ENCODE measurements around the gene MYBPHL.
A peak's percentile ranks its signal among the peaks of the same experiment; 100 is the strongest.

The MYBPHL gene

DNA sequence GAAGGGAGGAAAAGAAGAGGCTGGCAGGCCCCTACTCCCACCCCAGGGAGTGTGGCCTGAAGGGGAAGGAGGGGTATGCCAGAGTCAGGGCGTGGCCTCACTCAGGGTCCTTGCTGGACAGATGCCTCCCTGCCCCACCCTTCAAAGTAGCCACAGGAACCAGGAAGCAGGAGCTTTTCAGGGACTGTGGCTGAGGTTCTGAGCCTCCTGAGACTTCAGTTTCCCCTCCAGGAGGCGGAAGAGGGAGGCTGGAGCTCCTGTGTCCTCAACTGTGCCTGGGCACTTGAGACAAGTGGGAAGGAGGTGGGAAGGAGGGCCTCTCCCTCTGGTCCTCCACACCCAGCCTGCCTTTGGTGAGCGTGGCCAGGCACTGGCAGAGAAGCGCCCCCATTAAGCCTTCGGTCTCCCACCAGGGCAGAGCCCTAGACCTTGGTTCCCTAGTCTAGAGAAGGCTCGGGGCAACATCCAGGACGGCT is 52.2 kb downstream of the MYBPHL start:
- Histone ChIP-seq H3K27ac (replicated peaks; ENCODE audit: low read length) (peak overlapping the region; percentile 90), H3K4ac (ENCODE audit: low read length) (peak overlapping the region; percentile 72), H4K91ac (ENCODE audit: low read depth, low read length, poor library complexity) (peak overlapping the region; percentile 95), H3K23ac (ENCODE audit: low read depth, low read length, poor library complexity) (no peak overlapping the region), H3K18ac (ENCODE audit: low read length) (peak overlapping the region; percentile 96), H3K14ac (ENCODE audit: low read length) (peak overlapping the region; percentile 12), H2AFZ (ENCODE audit: low read length) (no peak overlapping the region), H2BK120ac (ENCODE audit: low read depth, low read length) (peak overlapping the region; percentile 89), H3K9ac (ENCODE audit: low read depth, low read length, poor library complexity) (peak overlapping the region; percentile 87), H2BK5ac (ENCODE audit: low read length) (peak overlapping the region; percentile 98), H4K8ac (ENCODE audit: low read depth, low read length) (no peak overlapping the region), H3K27me3 (ENCODE audit: control insufficient read depth in 3 of 3, insufficient read depth in 3 of 3, low read depth in 1 of 3, low read length in 3 of 3) (no peaks in the 10 kb centered on the region), H2AK5ac (ENCODE audit: low read depth, low read length) (peak overlapping the region; percentile 96), H3K4me2 (ENCODE audit: insufficient read depth, low read length, poor library complexity, severe bottlenecking) (peak overlapping the region; percentile 40), H3K9me3 (replicated peaks in 1 of 2; ENCODE audit: control insufficient read depth in 2 of 2, insufficient read depth in 1 of 2, low read depth in 1 of 2, low read length in 2 of 2) (peaks cover 24 to 30% of the 10 kb centered on the region in 2 donors), H3K36me3 (replicated peaks in 1 of 2; ENCODE audit: control insufficient read depth in 2 of 2, insufficient read depth in 2 of 2, low read length in 2 of 2) (peaks cover 31 to 79% of the 10 kb centered on the region in 2 donors), H3K4me1 (ENCODE audit: control insufficient read depth in 2 of 2, insufficient read depth in 1 of 2, low read depth in 1 of 2, low read length in 2 of 2) (peaks cover 61 to 62% of the 10 kb centered on the region in 2 donors), H2BK15ac (ENCODE audit: low read length) (peak overlapping the region; percentile 84), H3K79me1 (ENCODE audit: low read depth, low read length) (peaks cover 39% of the 10 kb centered on the region), H2BK12ac (ENCODE audit: low read length) (peak overlapping the region; percentile 8), H3K4me3 (ENCODE audit: low read length in 2 of 2) (peak overlapping the region in 1 of 2 donors; percentile 35)
- DNase-seq (ENCODE audit: low spot score) = no peak
- no CpG with 5 or more reads among the region's 7 CpGs for WGBS, 2 donors (ENCODE audit: extremely low coverage in 2 of 2, insufficient read length in 2 of 2, insufficient replicate concordance in 1 of 2)

DNA sequence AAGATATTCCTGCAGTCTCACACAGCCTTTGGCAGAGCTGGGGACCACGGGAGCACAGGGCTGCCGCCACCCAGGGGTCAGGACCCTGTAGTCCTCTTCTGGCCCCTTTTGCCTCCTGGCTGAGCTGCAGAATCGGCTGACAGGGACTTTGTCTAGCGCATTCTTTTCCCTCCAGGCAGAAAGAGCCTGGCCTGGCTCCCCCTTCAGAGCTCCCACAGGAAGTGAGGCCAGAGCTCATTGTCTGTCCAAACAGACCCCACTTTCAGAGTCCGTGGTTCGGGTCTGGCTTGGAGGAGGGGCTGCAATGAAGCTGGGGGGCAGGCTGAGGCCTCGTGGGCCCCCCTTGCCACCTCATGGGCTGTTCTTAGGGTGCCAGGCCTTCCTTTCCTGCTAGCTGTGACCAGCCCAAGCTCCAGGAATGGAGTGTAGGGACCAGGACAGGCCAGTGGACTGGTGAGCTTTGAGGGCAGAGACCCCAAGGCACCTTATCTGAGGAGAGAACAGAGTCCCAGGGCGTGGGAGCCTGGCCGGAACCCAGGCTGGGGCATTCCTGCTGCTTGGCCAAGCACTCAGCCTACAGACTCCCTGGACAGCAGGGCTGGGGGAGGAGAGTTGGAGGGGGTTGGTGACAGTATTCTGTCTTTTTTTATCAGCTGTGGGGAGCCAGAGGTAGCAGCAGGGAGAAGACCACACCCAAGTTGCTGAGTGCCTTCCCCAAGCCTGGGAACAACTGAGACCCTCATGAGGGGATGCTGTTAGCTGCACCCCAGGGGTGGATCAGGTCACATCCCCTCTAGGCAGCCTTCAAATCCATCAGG is 52.8 kb downstream of the MYBPHL start:
- peak overlapping the region; percentile 96 for H2AK5ac ChIP-seq (ENCODE audit: low read depth, low read length)
- H3K27ac ChIP-seq (replicated peaks; ENCODE audit: low read length) = peak overlapping the region; percentile 90
- no peak overlapping the region for H3K23ac ChIP-seq (ENCODE audit: low read depth, low read length, poor library complexity)
- peak overlapping the region; percentile 76 for H3K4ac ChIP-seq (ENCODE audit: low read length)
- H3K36me3 ChIP-seq (replicated peaks in 1 of 2; ENCODE audit: control insufficient read depth in 2 of 2, insufficient read depth in 2 of 2, low read length in 2 of 2) = peaks cover 29 to 75% of the 10 kb centered on the region in 2 donors
- peak overlapping the region; percentile 77 for H3K14ac ChIP-seq (ENCODE audit: low read length)
- H2BK5ac ChIP-seq (ENCODE audit: low read length) = peak overlapping the region; percentile 98
- DNase-seq (ENCODE audit: low spot score) = peak; percentile 56
- H3K4me2 ChIP-seq (ENCODE audit: insufficient read depth, low read length, poor library complexity, severe bottlenecking) = peak overlapping the region; percentile 40
- no CpG with 5 or more reads among the region's 9 CpGs for WGBS, 2 donors (ENCODE audit: extremely low coverage in 2 of 2, insufficient read length in 2 of 2, insufficient replicate concordance in 1 of 2)
- H3K4me3 ChIP-seq (ENCODE audit: low read length in 2 of 2) = peak overlapping the region in 1 of 2 donors; percentile 35
- H3K79me1 ChIP-seq (ENCODE audit: low read depth, low read length) = peaks cover 40% of the 10 kb centered on the region
- H4K8ac ChIP-seq (ENCODE audit: low read depth, low read length) = peak overlapping the region; percentile 66
- H2BK15ac ChIP-seq (ENCODE audit: low read length) = peak overlapping the region; percentile 84
- no peaks in the 10 kb centered on the region for H3K27me3 ChIP-seq (ENCODE audit: control insufficient read depth in 3 of 3, insufficient read depth in 3 of 3, low read depth in 1 of 3, low read length in 3 of 3)
- peaks cover 24 to 30% of the 10 kb centered on the region in 2 donors for H3K9me3 ChIP-seq (replicated peaks in 1 of 2; ENCODE audit: control insufficient read depth in 2 of 2, insufficient read depth in 1 of 2, low read depth in 1 of 2, low read length in 2 of 2)
- H2BK12ac ChIP-seq (ENCODE audit: low read length) = peak overlapping the region; percentile 85
- peak overlapping the region; percentile 93 for H2BK120ac ChIP-seq (ENCODE audit: low read depth, low read length)
- H3K9ac ChIP-seq (ENCODE audit: low read depth, low read length, poor library complexity) = peak overlapping the region; percentile 87
- H3K18ac ChIP-seq (ENCODE audit: low read length) = peak overlapping the region; percentile 98
- peak overlapping the region; percentile 95 for H4K91ac ChIP-seq (ENCODE audit: low read depth, low read length, poor library complexity)
- peaks cover 57% of the 10 kb centered on the region in 2 donors for H3K4me1 ChIP-seq (ENCODE audit: control insufficient read depth in 2 of 2, insufficient read depth in 1 of 2, low read depth in 1 of 2, low read length in 2 of 2)
- H2AFZ ChIP-seq (ENCODE audit: low read length) = peak overlapping the region; percentile 68

GRCh38 chr1:109252893-109253802 is 53.7 kb downstream of the MYBPHL start:
- Histone ChIP-seq H3K9ac (ENCODE audit: low read depth, low read length, poor library complexity) (peak overlapping the region; percentile 80), H3K14ac (ENCODE audit: low read length) (peak overlapping the region; percentile 77), H3K4me3 (ENCODE audit: low read length in 2 of 2) (peak overlapping the region in 1 of 2 donors; percentile 35), H3K18ac (ENCODE audit: low read length) (peak overlapping the region; percentile 98), H4K91ac (ENCODE audit: low read depth, low read length, poor library complexity) (peak overlapping the region; percentile 75), H3K4ac (ENCODE audit: low read length) (peak overlapping the region; percentile 72), H2AFZ (ENCODE audit: low read length) (peak overlapping the region; percentile 68), H2BK5ac (ENCODE audit: low read length) (peak overlapping the region; percentile 98), H3K79me1 (ENCODE audit: low read depth, low read length) (peaks cover 37% of the 10 kb centered on the region), H3K4me2 (ENCODE audit: insufficient read depth, low read length, poor library complexity, severe bottlenecking) (peak overlapping the region; percentile 40), H2AK5ac (ENCODE audit: low read depth, low read length) (peak overlapping the region; percentile 96), H3K27ac (replicated peaks; ENCODE audit: low read length) (peak overlapping the region; percentile 90), H3K4me1 (ENCODE audit: control insufficient read depth in 2 of 2, insufficient read depth in 1 of 2, low read depth in 1 of 2, low read length in 2 of 2) (peaks cover 54 to 55% of the 10 kb centered on the region in 2 donors), H3K23ac (ENCODE audit: low read depth, low read length, poor library complexity) (peak overlapping the region; percentile 59), H3K36me3 (replicated peaks in 1 of 2; ENCODE audit: control insufficient read depth in 2 of 2, insufficient read depth in 2 of 2, low read length in 2 of 2) (peaks cover 25 to 66% of the 10 kb centered on the region in 2 donors), H4K8ac (ENCODE audit: low read depth, low read length) (peak overlapping the region; percentile 66), H3K27me3 (ENCODE audit: control insufficient read depth in 3 of 3, insufficient read depth in 3 of 3, low read depth in 1 of 3, low read length in 3 of 3) (no peaks in the 10 kb centered on the region), H2BK120ac (ENCODE audit: low read depth, low read length) (peak overlapping the region; percentile 93), H2BK12ac (ENCODE audit: low read length) (peak overlapping the region; percentile 78), H3K9me3 (replicated peaks in 1 of 2; ENCODE audit: control insufficient read depth in 2 of 2, insufficient read depth in 1 of 2, low read depth in 1 of 2, low read length in 2 of 2) (peaks cover 24 to 30% of the 10 kb centered on the region in 2 donors), H2BK15ac (ENCODE audit: low read length) (peak overlapping the region; percentile 50)
- DNase-seq (ENCODE audit: low spot score) = no peak
- WGBS, 2 donors (ENCODE audit: extremely low coverage in 2 of 2, insufficient read length in 2 of 2, insufficient replicate concordance in 1 of 2) = no CpG with 5 or more reads among the region's 33 CpGs

Measured in neuronal stem cell (in vitro differentiated cells).